Body of pancreas (tissue), 4 donors: ENCODE results near the gene MCTP1. TPM values are rescaled to one million over a fixed set of nuclear protein-coding genes. Genes with fewer than 3 reads are reported as not detected.
"Not testable (repeated sequence)": the region's sequence is repeated elsewhere in the genome, so short reads cannot be mapped to it uniquely, and the experiment has no call there.

ENCODE experiments used
- ATAC-seq: fragments of 150-250 bp; one replicate; pipeline ENCODE4 v1.9.1; 2016
- DNase-seq, 4 donors: peaks; one replicate each; pipeline ENCODE4 v3.0.0-alpha.2; 2019
- H3K27ac ChIP-seq, 4 donors: fragments of 200-600 bp; sonication (generic); 1 replicate in 3 of 4; 2 replicates in 1 of 4; pipeline versions ENCODE4 v1.5.1 to v1.6.1; 2016 to 2019; ENCODE audit warnings: mild to moderate bottlenecking in 1 of 4, mixed read lengths in 1 of 4, moderate library complexity in 1 of 4
- H3K27me3 ChIP-seq, 2 donors: fragments of 200-600 bp; sonication (generic); one replicate each; pipeline ENCODE4 v1.6.0; 2016; ENCODE audit warnings: mild to moderate bottlenecking in 1 of 2
- H3K36me3 ChIP-seq, 2 donors: fragments of 200-600 bp; sonication (generic); replicated peaks in 1 of 2; 2 replicates each; pipeline ENCODE4 v1.5.1; 2016; ENCODE audit warnings: low read depth in 2 of 2; ENCODE audit not compliant: insufficient read depth in 1 of 2
- H3K4me1 ChIP-seq: fragments of 200-600 bp; sonication (generic); one replicate; pipeline ENCODE4 v1.6.0; 2016
- H3K4me3 ChIP-seq, 2 donors: fragments of 200-600 bp; sonication (generic); 1 replicate in 1 of 2; 2 replicates in 1 of 2; pipeline ENCODE4 v1.5.1; 2016 to 2019
- H3K9me3 ChIP-seq, 3 donors: fragments of 200-600 bp; sonication (generic); 1 replicate in 2 of 3; 2 replicates in 1 of 3; pipeline ENCODE4 v1.5.1; 2016
- POLR2A ChIP-seq, 3 donors: fragments of 450-650 bp; IDR thresholded peaks; one replicate each; pipeline ENCODE4 v1.6.1; 2016; ENCODE audit warnings: antibody characterized with exemption in 3 of 3, mild to moderate bottlenecking in 2 of 3
- WGBS, 2 donors: methylation state at CpG; one replicate each; pipeline ENCODE4 v1.1.5; 2017; 5-methylcytosine and 5-hydroxymethylcytosine counted together
- intact Hi-C: fragments of 100-400 bp; cut with DNase I; formaldehyde crosslinking; loops from one replicate; pipeline ENCODE4 v1.15.1; 2023
- total RNA-seq, 2 donors: library from RNA; depleted of rRNA; stranded (reverse); fragments of >200 nt; gene quantifications; one replicate each; pipeline ENCODE4 v1.1.0, GENCODE V29; 2016
- TF ChIP-seq, protein P1 (sequence below), 7 experiments: fragments of 450-650 bp in 4 of 7; fragments of 200-600 bp in 3 of 7; sonication (generic) in 3 of 7; IDR thresholded peaks; one replicate each; pipeline ENCODE4 v1.5.1; 2016 to 2019; ENCODE audit warnings: antibody characterized with exemption in 7 of 7

The MCTP1 gene
- total RNA-seq, 2 donors from 2014 or later, result 3.6 to 8.8 TPM

DNA sequence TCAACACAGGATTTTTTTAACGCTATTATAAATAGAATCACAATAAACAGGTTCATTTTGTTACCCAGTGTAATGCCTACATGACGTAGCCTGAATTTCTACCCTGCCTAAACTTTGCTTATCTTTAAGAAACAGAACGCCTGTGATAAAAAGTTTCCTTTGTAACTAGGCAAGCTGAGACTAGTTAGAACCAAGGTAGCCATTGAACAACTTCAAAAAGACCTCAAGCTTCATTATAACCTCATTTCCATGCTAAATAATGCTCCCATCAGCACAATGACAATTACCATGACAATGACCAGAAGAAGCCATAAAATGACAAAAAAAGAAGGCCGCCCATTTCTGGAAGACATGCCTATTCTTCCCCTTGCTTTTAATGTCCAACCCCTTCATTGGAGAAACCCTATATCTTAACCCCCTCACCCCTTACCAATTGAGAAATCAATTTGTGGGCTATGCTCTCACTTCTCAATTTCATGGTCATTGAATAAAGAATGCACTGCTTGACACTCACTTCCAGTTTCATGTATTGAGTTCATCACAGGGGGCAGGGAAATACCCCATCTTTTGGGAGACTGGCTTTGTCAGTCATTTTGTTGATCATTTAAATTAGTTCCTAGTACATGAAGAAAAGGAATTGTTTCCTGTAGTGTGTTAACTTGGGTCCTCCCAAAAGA lies 276.8 kb downstream of the MCTP1 start:
- H3K27ac ChIP-seq, result no peak overlapping the region
- TF ChIP-seq POLR2A (IDR thresholded peaks at IDR 0.05), result no peak
- TF ChIP-seq, protein P1, sequence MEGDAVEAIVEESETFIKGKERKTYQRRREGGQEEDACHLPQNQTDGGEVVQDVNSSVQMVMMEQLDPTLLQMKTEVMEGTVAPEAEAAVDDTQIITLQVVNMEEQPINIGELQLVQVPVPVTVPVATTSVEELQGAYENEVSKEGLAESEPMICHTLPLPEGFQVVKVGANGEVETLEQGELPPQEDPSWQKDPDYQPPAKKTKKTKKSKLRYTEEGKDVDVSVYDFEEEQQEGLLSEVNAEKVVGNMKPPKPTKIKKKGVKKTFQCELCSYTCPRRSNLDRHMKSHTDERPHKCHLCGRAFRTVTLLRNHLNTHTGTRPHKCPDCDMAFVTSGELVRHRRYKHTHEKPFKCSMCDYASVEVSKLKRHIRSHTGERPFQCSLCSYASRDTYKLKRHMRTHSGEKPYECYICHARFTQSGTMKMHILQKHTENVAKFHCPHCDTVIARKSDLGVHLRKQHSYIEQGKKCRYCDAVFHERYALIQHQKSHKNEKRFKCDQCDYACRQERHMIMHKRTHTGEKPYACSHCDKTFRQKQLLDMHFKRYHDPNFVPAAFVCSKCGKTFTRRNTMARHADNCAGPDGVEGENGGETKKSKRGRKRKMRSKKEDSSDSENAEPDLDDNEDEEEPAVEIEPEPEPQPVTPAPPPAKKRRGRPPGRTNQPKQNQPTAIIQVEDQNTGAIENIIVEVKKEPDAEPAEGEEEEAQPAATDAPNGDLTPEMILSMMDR (IDR thresholded peaks at IDR 0.05), result no peak
- no peak for ATAC-seq
- no peak overlapping the region for H3K4me3 ChIP-seq
- intact Hi-C loops, result no loop called here
- no peak for DNase-seq
- H3K4me1 ChIP-seq, result no peaks in the 10 kb centered on the region
- WGBS, 2 donors, result 52 to 62% methylated on average over 4 of the region's 4 CpGs
- H3K9me3 ChIP-seq, result no peaks in the 10 kb centered on the region
- H3K27me3 ChIP-seq, result no peaks in the 10 kb centered on the region
- H3K36me3 ChIP-seq, result no peaks in the 10 kb centered on the region

DNA sequence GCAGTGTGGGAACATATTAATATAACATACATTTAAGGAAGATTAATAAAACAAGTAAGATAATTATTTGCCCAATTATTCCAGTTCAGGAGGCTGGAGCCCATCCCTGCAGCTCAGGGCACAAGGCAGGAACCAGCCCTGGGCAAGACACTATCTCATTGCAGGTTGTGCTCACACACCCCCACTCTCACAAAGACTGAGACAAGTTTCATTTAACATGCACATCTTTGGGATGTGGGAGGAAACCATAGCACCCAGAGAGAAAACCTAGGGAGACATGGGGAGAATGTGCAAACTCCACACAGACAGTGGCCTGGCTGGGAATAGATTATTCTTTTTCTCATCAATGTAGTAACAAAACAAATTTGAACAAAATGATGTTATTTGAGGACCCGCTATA lies 279.1 kb downstream of the MCTP1 start:
- Histone ChIP-seq H3K4me3 (no peak overlapping the region), H3K9me3 (no peaks in the 10 kb centered on the region), H3K36me3 (no peaks in the 10 kb centered on the region), H3K27ac (no peak overlapping the region), H3K4me1 (no peaks in the 10 kb centered on the region), H3K27me3 (no peaks in the 10 kb centered on the region)
- DNase-seq (no peak), ATAC-seq (no peak)
- no peak for TF ChIP-seq POLR2A (IDR thresholded peaks at IDR 0.05)
- TF ChIP-seq, protein P1 (IDR thresholded peaks at IDR 0.05), result no peak
- intact Hi-C loops, result no loop called here
- 89 to 94% methylated on average over 1 of the region's 1 CpG for WGBS, 2 donors

DNA sequence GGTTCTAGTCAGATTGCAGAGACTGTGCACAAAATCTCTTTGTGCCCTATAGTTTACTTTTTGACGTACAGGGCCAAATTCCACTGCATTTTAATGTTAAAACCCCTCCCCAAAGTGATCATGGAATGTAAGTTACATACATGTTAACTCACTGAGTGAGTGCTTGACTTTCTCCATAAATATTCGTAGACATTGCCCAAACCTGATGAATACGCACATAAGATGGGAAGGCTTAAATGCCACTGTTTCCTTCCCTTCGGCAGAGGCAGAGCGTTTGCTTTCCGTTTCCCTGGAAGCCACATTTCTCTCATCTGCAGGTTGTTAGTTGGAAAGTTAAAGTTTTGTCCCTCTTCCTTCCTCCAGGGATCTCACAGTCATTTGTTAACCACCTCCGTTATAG lies 286.2 kb downstream of the MCTP1 start:
- DNase-seq, result no peak
- WGBS, 2 donors, result 34 to 36% methylated on average over 7 of the region's 7 CpGs
- intact Hi-C loops, result no loop called here
- no peaks in the 10 kb centered on the region for H3K9me3 ChIP-seq
- no peak for TF ChIP-seq POLR2A (IDR thresholded peaks at IDR 0.05)
- TF ChIP-seq, protein P1 (IDR thresholded peaks at IDR 0.05), result no peak
- H3K36me3 ChIP-seq, result no peaks in the 10 kb centered on the region
- no peak overlapping the region for H3K27ac ChIP-seq
- no peaks in the 10 kb centered on the region for H3K27me3 ChIP-seq
- no peak overlapping the region for H3K4me3 ChIP-seq
- H3K4me1 ChIP-seq, result no peaks in the 10 kb centered on the region
- no peak for ATAC-seq

DNA sequence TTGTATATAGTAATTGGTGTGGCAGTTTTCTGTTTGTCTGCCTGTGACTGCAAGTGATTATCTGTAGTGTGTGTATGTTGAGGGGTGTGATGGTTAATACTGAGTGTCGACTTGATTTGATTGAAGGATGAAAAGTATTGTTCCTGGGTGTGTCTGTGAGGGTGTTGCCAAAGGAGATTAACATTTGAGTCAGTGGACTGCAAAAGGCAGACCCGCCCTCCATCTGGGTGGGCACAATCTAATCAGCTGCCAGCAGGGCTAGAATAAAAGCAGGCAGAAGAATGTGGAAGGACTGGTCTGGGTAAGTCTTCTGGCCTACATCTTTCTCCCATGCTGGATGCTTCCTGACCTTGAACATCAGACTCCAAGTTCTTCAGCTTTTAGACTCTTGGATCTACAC lies 290.4 kb downstream of the MCTP1 start:
- H3K27me3 ChIP-seq, intact Hi-C loops, H3K4me1 ChIP-seq, H3K9me3 ChIP-seq, ATAC-seq, H3K4me3 ChIP-seq, H3K27ac ChIP-seq, DNase-seq, H3K36me3 ChIP-seq: not testable (repeated sequence)
- WGBS, 2 donors, result 72 to 79% methylated on average over 2 of the region's 2 CpGs

DNA sequence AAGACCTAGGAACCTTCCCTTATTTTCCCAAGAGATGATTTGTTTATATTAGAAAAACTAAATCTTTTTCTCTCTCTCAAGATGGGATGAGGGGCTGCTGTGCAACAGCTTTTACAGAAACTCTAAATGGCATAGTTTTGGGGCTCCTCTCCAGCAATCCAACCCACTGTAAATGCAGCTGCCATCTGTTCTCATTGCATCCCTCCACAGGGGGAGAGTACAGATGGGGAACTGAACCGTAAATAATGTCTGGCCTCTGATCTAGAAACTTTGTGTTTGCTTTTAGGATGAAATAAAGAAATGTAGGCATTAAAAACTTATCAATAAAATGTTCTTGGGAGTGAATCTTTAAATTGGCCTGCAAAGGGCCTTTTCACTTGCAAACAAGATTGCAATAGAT lies 291.4 kb downstream of the MCTP1 start:
- ATAC-seq (no peak), DNase-seq (no peak)
- 58 to 94% methylated on average over 1 of the region's 1 CpG for WGBS, 2 donors
- H3K36me3 ChIP-seq, result no peaks in the 10 kb centered on the region
- H3K9me3 ChIP-seq, result no peaks in the 10 kb centered on the region
- no peak overlapping the region for H3K4me3 ChIP-seq
- intact Hi-C loops, result no loop called here
- H3K27ac ChIP-seq, result no peak overlapping the region
- H3K4me1 ChIP-seq, result no peaks in the 10 kb centered on the region
- H3K27me3 ChIP-seq, result no peaks in the 10 kb centered on the region
- TF ChIP-seq, protein P1 (IDR thresholded peaks at IDR 0.05), result no peak
- no peak for TF ChIP-seq POLR2A (IDR thresholded peaks at IDR 0.05)
